LoVo (cell line): ENCODE measurements around the gene MGAT5B.

Source experiments
- DNase-seq: peaks from one replicate; pipeline ENCODE4 v3.0.0-alpha.2; 2016; ENCODE audit warnings: low spot score

MGAT5B gene

GRCh38 chr17:76905836-76906235 is 37.6 kb downstream of the MGAT5B start:
- no peak for DNase-seq

GRCh38 chr17:76906463-76906862 is 38.3 kb downstream of the MGAT5B start:
- no peak for DNase-seq

- DNase-seq: no peak
These were observed 39.1 kb downstream of the MGAT5B start for GRCh38 chr17:76907352-76907751.

GRCh38 chr17:76909971-76910760 is 42.0 kb downstream of the MGAT5B start:
- DNase-seq: peak; percentile 26

GRCh38 chr17:76911299-76912017 is 43.3 kb downstream of the MGAT5B start:
- no peak for DNase-seq

GRCh38 chr17:76912421-76913164 is 44.4 kb downstream of the MGAT5B start:
- no peak for DNase-seq

- no peak for DNase-seq
These were observed 46.7 kb downstream of the MGAT5B start for GRCh38 chr17:76914937-76915336.

- no peak for DNase-seq
These were observed 47.8 kb downstream of the MGAT5B start for GRCh38 chr17:76915840-76916510.

- DNase-seq: no peak
These were observed 49.6 kb downstream of the MGAT5B start for GRCh38 chr17:76917829-76918228.

- no peak for DNase-seq
These were observed 50.6 kb downstream of the MGAT5B start for GRCh38 chr17:76918811-76919210.

- DNase-seq: no peak
These were observed 52.3 kb downstream of the MGAT5B start for GRCh38 chr17:76920364-76921139.

- no peak for DNase-seq
These were observed 53.3 kb downstream of the MGAT5B start for GRCh38 chr17:76921340-76922036.

- DNase-seq: no peak
These were observed 53.9 kb downstream of the MGAT5B start for GRCh38 chr17:76922084-76922483.

GRCh38 chr17:76922967-76923366 is 54.8 kb downstream of the MGAT5B start:
- DNase-seq: no peak

- no peak for DNase-seq
These were observed 55.3 kb downstream of the MGAT5B start for GRCh38 chr17:76923491-76923890.

GRCh38 chr17:76924345-76925342 is 56.4 kb downstream of the MGAT5B start:
- no peak for DNase-seq

GRCh38 chr17:76925441-76925891 is 57.3 kb downstream of the MGAT5B start:
- no peak for DNase-seq

GRCh38 chr17:76926237-76926866 is 58.1 kb downstream of the MGAT5B start:
- DNase-seq: no peak

- no peak for DNase-seq
These were observed 59.4 kb downstream of the MGAT5B start for GRCh38 chr17:76927577-76927976.
